RWPE2 (cell line): ENCODE results near the gene CCDC92B.

ENCODE experiments used
- ATAC-seq: fragments of 200-7000 bp; cut with Tn5 transposase; 3 replicates; pipeline ENCODE4 v1.9.1; 2021; ENCODE audit warnings: low read depth
- DNase-seq: peaks from one replicate; pipeline ENCODE4 v3.0.0-alpha.2; 2020; ENCODE audit warnings: low spot score
- H3K27ac ChIP-seq: fragments of 450-650 bp; 2 replicates; pipeline ENCODE4 v1.5.1; 2017; ENCODE audit warnings: mild to moderate bottlenecking; ENCODE audit not compliant: poor library complexity, severe bottlenecking
- H3K27me3 ChIP-seq: fragments of 250-450 bp; sonication (Bioruptor Pico); 2 replicates; pipeline ENCODE4 v1.5.1; 2021; ENCODE audit warnings: mild to moderate bottlenecking, moderate library complexity; ENCODE audit not compliant: insufficient read depth, poor library complexity, severe bottlenecking
- H3K36me3 ChIP-seq: fragments of 250-450 bp; sonication (Bioruptor Pico); 2 replicates; pipeline ENCODE4 v1.5.1; 2020; ENCODE audit warnings: low read depth, mild to moderate bottlenecking, moderate library complexity
- H3K4me1 ChIP-seq: fragments of 250-450 bp; sonication (Bioruptor Pico); 2 replicates; pipeline ENCODE4 v1.5.1; 2021; ENCODE audit warnings: mild to moderate bottlenecking, moderate library complexity; ENCODE audit not compliant: insufficient read depth, poor library complexity, severe bottlenecking
- H3K4me3 ChIP-seq: fragments of 250-450 bp; sonication (Bioruptor Pico); 2 replicates; pipeline ENCODE4 v1.5.1; 2021; ENCODE audit warnings: mild to moderate bottlenecking, moderate library complexity; ENCODE audit not compliant: severe bottlenecking
- H3K9me3 ChIP-seq: fragments of 250-450 bp; sonication (Bioruptor Pico); 2 replicates; pipeline ENCODE4 v1.5.1; 2021; ENCODE audit warnings: mild to moderate bottlenecking, moderate library complexity; ENCODE audit not compliant: severe bottlenecking
- CTCF ChIP-seq: fragments of 450-650 bp; IDR thresholded peaks from one replicate; pipeline ENCODE4 v1.5.1; 2017; ENCODE audit warnings: mild to moderate bottlenecking, moderate library complexity; ENCODE audit not compliant: poor library complexity, severe bottlenecking

CCDC92B gene

GRCh38 chr17:2723505-2723996 is 25.9 kb downstream of the CCDC92B start:
- no peak overlapping the region for H3K27ac ChIP-seq
- DNase-seq (no peak), ATAC-seq (no peak)
- H3K36me3 ChIP-seq = no peaks in the 10 kb centered on the region
- H3K4me1 ChIP-seq = no peaks in the 10 kb centered on the region
- no peak for TF ChIP-seq CTCF
- no peak overlapping the region for H3K4me3 ChIP-seq
- H3K27me3 ChIP-seq = peaks cover 18% of the 10 kb centered on the region
- H3K9me3 ChIP-seq = no peaks in the 10 kb centered on the region

- H3K4me1 ChIP-seq = no peaks in the 10 kb centered on the region
- DNase-seq (no peak), ATAC-seq (no peak)
- H3K27me3 ChIP-seq = peaks cover 18% of the 10 kb centered on the region
- no peaks in the 10 kb centered on the region for H3K9me3 ChIP-seq
- no peak overlapping the region for H3K4me3 ChIP-seq
- no peak for TF ChIP-seq CTCF
- no peak overlapping the region for H3K27ac ChIP-seq
- H3K36me3 ChIP-seq = no peaks in the 10 kb centered on the region
Observed at GRCh38 chr17:2722611-2723010, 26.8 kb downstream of the CCDC92B start.

- H3K27me3 ChIP-seq = peaks cover 18% of the 10 kb centered on the region
Observed at GRCh38 chr17:2721603-2722002, 27.8 kb downstream of the CCDC92B start.

GRCh38 chr17:2719861-2720260 is 29.6 kb downstream of the CCDC92B start:
- no peak overlapping the region for H3K4me3 ChIP-seq
- no peak overlapping the region for H3K27ac ChIP-seq
- peaks cover 10% of the 10 kb centered on the region for H3K27me3 ChIP-seq
- H3K9me3 ChIP-seq = no peaks in the 10 kb centered on the region
- no peak for TF ChIP-seq CTCF
- ATAC-seq (no peak), DNase-seq (no peak)
- no peaks in the 10 kb centered on the region for H3K4me1 ChIP-seq
- H3K36me3 ChIP-seq = no peaks in the 10 kb centered on the region

More at GRCh38 chr17:2721603-2722002, 27.8 kb downstream of the CCDC92B start:
- no peak for TF ChIP-seq CTCF
- Histone ChIP-seq H3K4me1 (no peaks in the 10 kb centered on the region), H3K4me3 (no peak overlapping the region), H3K36me3 (no peaks in the 10 kb centered on the region), H3K27ac (no peak overlapping the region), H3K9me3 (no peaks in the 10 kb centered on the region)
- ATAC-seq = no peak
- no peak for DNase-seq

- ATAC-seq = peak; percentile 36; the same call in 1 of the 3 replicates
- Histone ChIP-seq H3K4me1 (no peaks in the 10 kb centered on the region), H3K36me3 (no peaks in the 10 kb centered on the region), H3K27me3 (peaks cover 2% of the 10 kb centered on the region), H3K9me3 (no peaks in the 10 kb centered on the region), H3K4me3 (no peak overlapping the region), H3K27ac (no peak overlapping the region)
- no peak for TF ChIP-seq CTCF
- DNase-seq = no peak
Observed at GRCh38 chr17:2718150-2718938, 31.1 kb downstream of the CCDC92B start.
